A549 (cell line): ENCODE data around the gene EVPLL. TPM values are rescaled to one million over a fixed set of nuclear protein-coding genes. Genes with fewer than 3 reads are reported as not detected.

ENCODE experiments used
- ATAC-seq, 2 experiments: fragments of 200-7000 bp in 1 of 2; fragments of >200 bp in 1 of 2; cut with Nextera tagmentation in 1 of 2; cut with Tn5 transposase in 1 of 2; 3 replicates each; pipeline versions ENCODE4 v1.8.0 to v1.9.1; 2018 to 2020; ENCODE audit warnings: mild to moderate bottlenecking in 1 of 2, moderate library complexity in 1 of 2
- CTCF ChIA-PET: fragments of 300-600 bp; sonication (Branson Sonifier 250); formaldehyde crosslinking; extraction: SDS; loops from one replicate; lab custom pipeline; 2021; ENCODE audit warnings: antibody characterized with exemption, inconsistent platforms; lab: Yijun Ruan, JAX
- POLR2A ChIA-PET: fragments of 350-600 bp; formaldehyde crosslinking; extraction: SDS; loops from one replicate; lab custom pipeline; 2021; ENCODE audit warnings: antibody characterized with exemption, inconsistent platforms; lab: Yijun Ruan, JAX
- DNase-seq, 2 experiments: peaks; one replicate each; pipeline versions ENCODE4 v3.0.0 to v3.0.0-alpha.2; 2011 to 2016; ENCODE audit warnings: low read depth in 1 of 2, low spot score in 1 of 2
- FAIRE-seq: peaks from 2 replicates; lab custom pipeline; 2011; peaks lifted over from hg19 to GRCh38; lab: Jason Lieb, UNC
- H3K27ac ChIP-seq, 2 experiments: fragments of >200 bp; sonication (Bioruptor Twin); formaldehyde crosslinking; 3 replicates each; pipeline ENCODE4 v1.5.1; 2016 to 2017
- H3K4me1 ChIP-seq: fragments of >200 bp; sonication (Bioruptor Twin); formaldehyde crosslinking; 3 replicates; pipeline ENCODE4 v1.6.1; 2016
- H3K4me2 ChIP-seq: fragments of >200 bp; sonication (Bioruptor Twin); formaldehyde crosslinking; 3 replicates; pipeline ENCODE4 v1.6.1; 2016
- H3K4me3 ChIP-seq: fragments of >200 bp; sonication (Bioruptor Twin); formaldehyde crosslinking; 3 replicates; pipeline ENCODE4 v1.5.1; 2016
- H3K9me3 ChIP-seq: fragments of >200 bp; sonication (Bioruptor Twin); formaldehyde crosslinking; 3 replicates; pipeline ENCODE4 v1.6.1; 2016
- BCL3 ChIP-seq: fragments of >200 bp; sonication (Bioruptor Twin); formaldehyde crosslinking; IDR thresholded peaks from 3 replicates; pipeline ENCODE4 v1.6.1; 2016
- BHLHE40 ChIP-seq: IDR thresholded peaks from 2 replicates; pipeline ENCODE4 v1.6.1; 2012; ENCODE audit warnings: low read depth, low read length, inconsistent platforms
- CTCF ChIP-seq: fragments of >200 bp; sonication (Bioruptor Twin); formaldehyde crosslinking; IDR thresholded peaks from 3 replicates; pipeline ENCODE4 v1.5.1; 2016
- E2F6 ChIP-seq: IDR thresholded peaks from 2 replicates; pipeline ENCODE4 v1.6.1; 2012; ENCODE audit warnings: low read depth, borderline replicate concordance
- HES2 ChIP-seq: fragments of >200 bp; sonication (Bioruptor Twin); formaldehyde crosslinking; IDR thresholded peaks from 2 replicates; pipeline ENCODE4 v1.6.1; 2016
- HEYL ChIP-seq: fragments of 250-450 bp; sonication (Bioruptor Pico); IDR thresholded peaks from 2 replicates; pipeline ENCODE4 v1.8.0; 2021; ENCODE audit warnings: mild to moderate bottlenecking, moderate library complexity
- HOXB13 ChIP-seq: fragments of 250-450 bp; sonication (Bioruptor Pico); IDR thresholded peaks from 2 replicates; pipeline ENCODE4 v1.5.0; 2020; ENCODE audit warnings: low read depth, mild to moderate bottlenecking, moderate library complexity
- JUN ChIP-seq, 2 experiments: fragments of >200 bp; sonication (Bioruptor Twin); formaldehyde crosslinking; IDR thresholded peaks; 2 replicates in 1 of 2; 3 replicates in 1 of 2; pipeline ENCODE4 v1.6.1; 2016 to 2017
- MAX ChIP-seq: IDR thresholded peaks from 2 replicates; pipeline ENCODE4 v1.6.1; 2012
- MYC ChIP-seq: IDR thresholded peaks from 2 replicates; pipeline ENCODE4 v1.6.1; 2012; ENCODE audit warnings: mild to moderate bottlenecking, inconsistent platforms, low read length, improper control_type of control experiment, borderline replicate concordance
- PHF8 ChIP-seq: fragments of 200-600 bp; sonication (generic); IDR thresholded peaks from 2 replicates; pipeline ENCODE4 v1.6.1; 2016; ENCODE audit warnings: low read depth, mild to moderate bottlenecking, antibody characterized with exemption, moderate library complexity, borderline replicate concordance
- POLR2A ChIP-seq: IDR thresholded peaks from 2 replicates; pipeline ENCODE4 v1.6.1; 2012; ENCODE audit warnings: mild to moderate bottlenecking, low read length
- RARB ChIP-seq: fragments of 250-450 bp; sonication (Bioruptor Pico); IDR thresholded peaks from 2 replicates; pipeline ENCODE4 v1.8.0; 2021; ENCODE audit warnings: mild to moderate bottlenecking, moderate library complexity
- REST ChIP-seq: fragments of 200-600 bp; sonication (generic); IDR thresholded peaks from 2 replicates; pipeline ENCODE4 v1.6.1; 2016; ENCODE audit warnings: antibody characterized with exemption, mild to moderate bottlenecking, moderate library complexity
- RFX5 ChIP-seq: fragments of 450-650 bp; IDR thresholded peaks from 2 replicates; pipeline ENCODE4 v1.7.1; 2014; ENCODE audit warnings: antibody characterized with exemption, mild to moderate bottlenecking, moderate library complexity
- USF2 ChIP-seq: fragments of 450-650 bp; IDR thresholded peaks from 2 replicates; pipeline ENCODE4 v1.6.1; 2014; ENCODE audit warnings: antibody characterized with exemption
- ZSCAN20 ChIP-seq: fragments of 250-450 bp; sonication (Bioruptor Pico); IDR thresholded peaks from 2 replicates; pipeline ENCODE4 v1.8.0; 2022; ENCODE audit warnings: mild to moderate bottlenecking, moderate library complexity
- WGBS: methylation state at CpG from one replicate; pipeline ENCODE4 v1.1.6; 2017; ENCODE audit errors: missing lambda C conversion rate; 5-methylcytosine and 5-hydroxymethylcytosine counted together
- polyA plus RNA-seq, 4 experiments: library from polyadenylated mRNA; depleted of rRNA in 3 of 4; stranded (reverse); fragments of >200 nt; fragmentation: RNase III in 1 of 4; extraction: RNeasy Plus Mini Kit Qiagen cat#74134 plus additional on column Dnase treatment in 1 of 4; gene quantifications; 2 replicates in 3 of 4; 3 replicates in 1 of 4; pipeline ENCODE4 v1.2.3, GENCODE V29; 2011 to 2017

Gene EVPLL
- polyA plus RNA-seq, 2 of the 4 experiments (the other 2 are of a cell fraction), result 0.05 TPM; not detected in 1

GRCh38 chr17:18363101-18364049, 14.2 kb upstream of the EVPLL start, which contains the start of gene SHMT1:
Gene SHMT1, minus strand, starts transcription at chr17:18363550. Its CDS starts 7,569 bp downstream, at chr17:18355981.
- peak within 1 kb of the TSS; percentile 80 to 93 for H3K27ac ChIP-seq
- ChIA-PET POLR2A (interaction anchor here (0.8 to 1.2 kb wide), 3 partner anchors 10 to 180 kb away, joined by 3 to 4 read pairs (median 3); partner anchors contain the start of gene ALKBH5), CTCF (interaction anchor here (1.0 to 2.4 kb wide), 6 partner anchors 12 to 146 kb away, joined by 3 to 6 read pairs (median 3); no protein-coding TSS in a partner anchor)
- ATAC-seq, result peak; percentile 100
- H3K4me2 ChIP-seq, result peak within 1 kb of the TSS; percentile 86
- DNase-seq, result peak; percentile 94 to 97
- peak within 1 kb of the TSS; percentile 71 for H3K4me3 ChIP-seq
- FAIRE-seq, result peak; percentile 28
- WGBS, result under 1% methylated on average over 26 of the region's 76 CpGs
- TF ChIP-seq BCL3, result peak; percentile 40; the same call in 1 of the 3 replicates
- TF ChIP-seq RFX5, result peak; percentile 85
- TF ChIP-seq RARB, result no peak
- TF ChIP-seq MAX, result peak; percentile 90
- TF ChIP-seq PHF8, result peak; percentile 43; the same call in 1 of the 2 replicates
- TF ChIP-seq HEYL (CRISPR knock-in tag), result no peak
- TF ChIP-seq POLR2A, result peak; percentile 74
- peak; percentile 92 for TF ChIP-seq USF2
- no peak for TF ChIP-seq CTCF
- TF ChIP-seq BHLHE40, result no peak
- no peak for TF ChIP-seq ZSCAN20
- no peak; the same call in 1 of the 2 replicates for TF ChIP-seq MYC
- no peak for TF ChIP-seq HES2
- no peak for TF ChIP-seq REST
- no peak for TF ChIP-seq HOXB13 (CRISPR knock-in tag)
- TF ChIP-seq E2F6, result peak; percentile 80
- TF ChIP-seq JUN (IDR thresholded peaks at IDR 0.05), result peak in 1 of 2 experiments; percentile 57; a peak in 2 of 5 replicates
- TF ChIP-seq, all 56 proteins: peak for 8
- Histone ChIP-seq H3K9me3 (no peaks in the 10 kb centered on the region), H3K4me1 (peaks cover 8% of the 10 kb centered on the region)
